Astrocyte (in vitro differentiated cells and primary cell): Measurements from ENCODE around the gene OSTM1. TPM values are rescaled to one million over a fixed set of nuclear protein-coding genes. Genes with fewer than 3 reads are reported as not detected.
A peak's percentile ranks its signal among the peaks of the same experiment; 100 is the strongest.

Experiments
- DNase-seq: peaks from one replicate; pipeline ENCODE4 v3.0.0-alpha.2; 2010; ENCODE audit warnings: low read depth
- FAIRE-seq: peaks from 2 replicates; lab custom pipeline; 2011; peaks lifted over from hg19 to GRCh38; lab: Jason Lieb, UNC
- H2AFZ ChIP-seq: 2 replicates; pipeline ENCODE4 v1.6.0; 2012; ENCODE audit warnings: low read depth, low read length, inconsistent platforms
- H3K27ac ChIP-seq: 2 replicates; pipeline ENCODE4 v1.5.1; 2011; ENCODE audit warnings: low read depth, low read length, inconsistent platforms
- H3K27me3 ChIP-seq: 2 replicates; pipeline ENCODE4 v1.6.0; 2011; ENCODE audit warnings: low read length, inconsistent platforms; ENCODE audit not compliant: insufficient read depth
- H3K36me3 ChIP-seq: 2 replicates; pipeline ENCODE4 v1.5.1; 2011; ENCODE audit warnings: low read length, inconsistent platforms; ENCODE audit not compliant: insufficient read depth
- H3K4me1 ChIP-seq: 2 replicates; pipeline ENCODE4 v1.5.1; 2011; ENCODE audit warnings: low read length, inconsistent platforms; ENCODE audit not compliant: insufficient read depth
- H3K4me2 ChIP-seq: 2 replicates; pipeline ENCODE4 v1.6.0; 2012; ENCODE audit warnings: low read length, inconsistent platforms
- H3K4me3 ChIP-seq: 2 replicates; pipeline ENCODE4 v1.5.1; 2011; ENCODE audit warnings: low read depth, mild to moderate bottlenecking, low read length, inconsistent platforms; ENCODE audit not compliant: insufficient read depth
- H3K79me2 ChIP-seq: 2 replicates; pipeline ENCODE4 v1.6.0; 2012; ENCODE audit warnings: mild to moderate bottlenecking, low read length, inconsistent platforms; ENCODE audit not compliant: insufficient read depth
- H3K9ac ChIP-seq: 2 replicates; pipeline ENCODE4 v1.6.0; 2012; ENCODE audit warnings: mild to moderate bottlenecking, low read length, inconsistent platforms
- H3K9me3 ChIP-seq: 2 replicates; pipeline ENCODE4 v1.5.1; 2012; ENCODE audit warnings: low read depth, mild to moderate bottlenecking, low read length, inconsistent platforms; ENCODE audit not compliant: insufficient read depth
- H4K20me1 ChIP-seq: 2 replicates; pipeline ENCODE4 v1.6.0; 2012; ENCODE audit warnings: low read length, inconsistent platforms; ENCODE audit not compliant: insufficient read depth
- H3K27ac Mint-ChIP-seq: one replicate; pipeline ENCODE4 v1.8.0; 2021; ENCODE audit warnings: mild to moderate bottlenecking, mixed read lengths; ENCODE audit not compliant: unreplicated experiment
- H3K27me3 Mint-ChIP-seq: one replicate; pipeline ENCODE4 v1.8.0; 2021; ENCODE audit warnings: low read depth, mixed read lengths; ENCODE audit not compliant: unreplicated experiment
- H3K36me3 Mint-ChIP-seq: one replicate; pipeline ENCODE4 v1.8.0; 2021; ENCODE audit warnings: low read depth, mixed read lengths; ENCODE audit not compliant: unreplicated experiment
- H3K4me1 Mint-ChIP-seq: one replicate; pipeline ENCODE4 v1.8.0; 2021; ENCODE audit warnings: low read depth, mixed read lengths; ENCODE audit not compliant: unreplicated experiment
- H3K4me3 Mint-ChIP-seq: one replicate; pipeline ENCODE4 v1.8.0; 2021; ENCODE audit warnings: mild to moderate bottlenecking, moderate library complexity, mixed read lengths; ENCODE audit not compliant: unreplicated experiment
- H3K9me3 Mint-ChIP-seq: one replicate; pipeline ENCODE4 v1.8.0; 2021; ENCODE audit warnings: mild to moderate bottlenecking, mixed read lengths; ENCODE audit not compliant: unreplicated experiment
- CTCF ChIP-seq: IDR thresholded peaks from 2 replicates; pipeline ENCODE4 v1.5.1; 2011; ENCODE audit warnings: low read depth, mild to moderate bottlenecking, inconsistent platforms, low read length, moderate library complexity; ENCODE audit not compliant: insufficient read depth
- EZH2 ChIP-seq: IDR thresholded peaks from 2 replicates; pipeline ENCODE4 v1.6.1; 2012; ENCODE audit warnings: mild to moderate bottlenecking, low read length, inconsistent platforms; ENCODE audit not compliant: insufficient read depth
- total RNA-seq: library from RNA; stranded (reverse); gene quantifications from 2 replicates; pipeline ENCODE4 v1.2.1, GENCODE V29; 2021

Gene OSTM1
- total RNA-seq, 1 donor from 2014 or later = 58.3 TPM

- no peak for FAIRE-seq
- no peaks in the 10 kb centered on the region for H3K36me3 Mint-ChIP-seq
- Histone ChIP-seq H4K20me1 (no peaks in the 10 kb centered on the region), H3K4me3 (no peak overlapping the region), H3K79me2 (no peaks in the 10 kb centered on the region), H3K9me3 (peaks cover 3% of the 10 kb centered on the region), H3K27ac (no peak overlapping the region), H3K9ac (no peak overlapping the region), H2AFZ (no peak overlapping the region), H3K4me1 (no peaks in the 10 kb centered on the region), H3K36me3 (no peaks in the 10 kb centered on the region), H3K27me3 (peaks cover 5% of the 10 kb centered on the region), H3K4me2 (no peak overlapping the region)
- H3K4me3 Mint-ChIP-seq = no peak overlapping the region
- H3K27ac Mint-ChIP-seq = no peak overlapping the region
- TF ChIP-seq CTCF (no peak), EZH2 (no peak)
- H3K27me3 Mint-ChIP-seq = peaks cover 23% of the 10 kb centered on the region
- no peaks in the 10 kb centered on the region for H3K9me3 Mint-ChIP-seq
- no peak for DNase-seq
- H3K4me1 Mint-ChIP-seq = peaks cover 7% of the 10 kb centered on the region
Observed at GRCh38 chr6:108106694-108107093, 32.2 kb upstream of the OSTM1 start.

- H3K36me3 Mint-ChIP-seq = no peaks in the 10 kb centered on the region
- Histone ChIP-seq H3K4me2 (no peak overlapping the region), H3K27ac (no peak overlapping the region), H3K4me3 (no peak overlapping the region), H2AFZ (no peak overlapping the region), H3K79me2 (no peaks in the 10 kb centered on the region), H3K4me1 (no peaks in the 10 kb centered on the region), H3K9ac (no peak overlapping the region), H3K36me3 (no peaks in the 10 kb centered on the region), H4K20me1 (no peaks in the 10 kb centered on the region), H3K27me3 (peaks cover 4% of the 10 kb centered on the region), H3K9me3 (peaks cover 3% of the 10 kb centered on the region)
- DNase-seq (no peak), FAIRE-seq (no peak)
- no peak for TF ChIP-seq EZH2
- TF ChIP-seq CTCF = no peak
- H3K27ac Mint-ChIP-seq = no peak overlapping the region
- peaks cover 7% of the 10 kb centered on the region for H3K4me1 Mint-ChIP-seq
- H3K27me3 Mint-ChIP-seq = peaks cover 21% of the 10 kb centered on the region
- no peak overlapping the region for H3K4me3 Mint-ChIP-seq
- no peaks in the 10 kb centered on the region for H3K9me3 Mint-ChIP-seq
Observed at GRCh38 chr6:108106261-108106660, 31.7 kb upstream of the OSTM1 start.

GRCh38 chr6:108105571-108105970 lies 31.0 kb upstream of the OSTM1 start:
- Mint-ChIP-seq H3K36me3 (no peaks in the 10 kb centered on the region), H3K4me1 (peaks cover 7% of the 10 kb centered on the region), H3K9me3 (no peaks in the 10 kb centered on the region), H3K4me3 (no peak overlapping the region), H3K27me3 (peaks cover 18% of the 10 kb centered on the region), H3K27ac (no peak overlapping the region)
- no peaks in the 10 kb centered on the region for H3K4me1 ChIP-seq
- no peak overlapping the region for H2AFZ ChIP-seq
- no peaks in the 10 kb centered on the region for H3K79me2 ChIP-seq
- no peak for FAIRE-seq
- no peak overlapping the region for H3K27ac ChIP-seq
- no peak overlapping the region for H3K9ac ChIP-seq
- no peaks in the 10 kb centered on the region for H4K20me1 ChIP-seq
- peaks cover 4% of the 10 kb centered on the region for H3K27me3 ChIP-seq
- no peak overlapping the region for H3K4me2 ChIP-seq
- H3K9me3 ChIP-seq = peaks cover 3% of the 10 kb centered on the region
- no peak overlapping the region for H3K4me3 ChIP-seq
- no peak for TF ChIP-seq EZH2
- no peak for TF ChIP-seq CTCF
- peak; percentile 47 for DNase-seq
- H3K36me3 ChIP-seq = no peaks in the 10 kb centered on the region
